Astrocyte of the cerebellum (primary cell): ENCODE data around the gene CLDN3.
"Not testable (repeated sequence)": the region's sequence is repeated elsewhere in the genome, so short reads cannot be mapped to it uniquely, and the experiment has no call there.

Source experiments
- DNase-seq: peaks from one replicate; pipeline ENCODE4 v3.0.0-alpha.2; 2011; ENCODE audit warnings: low read depth
- H3K4me3 ChIP-seq: 2 replicates; pipeline ENCODE4 v1.5.1; 2011; ENCODE audit warnings: mild to moderate bottlenecking, low read depth, low read length, moderate library complexity
- in situ Hi-C: cut with HindIII; loops from 2 replicates; pipeline ENCODE4 v1.10.0; 2017; ENCODE audit warnings: low sequenced_read_pairs
- TF ChIP-seq, protein P1 (sequence below): IDR thresholded peaks from 2 replicates; pipeline ENCODE4 v1.5.1; 2012; ENCODE audit warnings: low read length, low read depth, moderate library complexity, mild to moderate bottlenecking; ENCODE audit errors: missing control alignments

The CLDN3 gene

GRCh38 chr7:73732397-73732796, 37.7 kb downstream of the CLDN3 start:
- H3K4me3 ChIP-seq, result no peak overlapping the region
- DNase-seq, result no peak
- in situ Hi-C loops, result no loop called here
- TF ChIP-seq, protein P1, sequence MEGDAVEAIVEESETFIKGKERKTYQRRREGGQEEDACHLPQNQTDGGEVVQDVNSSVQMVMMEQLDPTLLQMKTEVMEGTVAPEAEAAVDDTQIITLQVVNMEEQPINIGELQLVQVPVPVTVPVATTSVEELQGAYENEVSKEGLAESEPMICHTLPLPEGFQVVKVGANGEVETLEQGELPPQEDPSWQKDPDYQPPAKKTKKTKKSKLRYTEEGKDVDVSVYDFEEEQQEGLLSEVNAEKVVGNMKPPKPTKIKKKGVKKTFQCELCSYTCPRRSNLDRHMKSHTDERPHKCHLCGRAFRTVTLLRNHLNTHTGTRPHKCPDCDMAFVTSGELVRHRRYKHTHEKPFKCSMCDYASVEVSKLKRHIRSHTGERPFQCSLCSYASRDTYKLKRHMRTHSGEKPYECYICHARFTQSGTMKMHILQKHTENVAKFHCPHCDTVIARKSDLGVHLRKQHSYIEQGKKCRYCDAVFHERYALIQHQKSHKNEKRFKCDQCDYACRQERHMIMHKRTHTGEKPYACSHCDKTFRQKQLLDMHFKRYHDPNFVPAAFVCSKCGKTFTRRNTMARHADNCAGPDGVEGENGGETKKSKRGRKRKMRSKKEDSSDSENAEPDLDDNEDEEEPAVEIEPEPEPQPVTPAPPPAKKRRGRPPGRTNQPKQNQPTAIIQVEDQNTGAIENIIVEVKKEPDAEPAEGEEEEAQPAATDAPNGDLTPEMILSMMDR, result no peak

DNA sequence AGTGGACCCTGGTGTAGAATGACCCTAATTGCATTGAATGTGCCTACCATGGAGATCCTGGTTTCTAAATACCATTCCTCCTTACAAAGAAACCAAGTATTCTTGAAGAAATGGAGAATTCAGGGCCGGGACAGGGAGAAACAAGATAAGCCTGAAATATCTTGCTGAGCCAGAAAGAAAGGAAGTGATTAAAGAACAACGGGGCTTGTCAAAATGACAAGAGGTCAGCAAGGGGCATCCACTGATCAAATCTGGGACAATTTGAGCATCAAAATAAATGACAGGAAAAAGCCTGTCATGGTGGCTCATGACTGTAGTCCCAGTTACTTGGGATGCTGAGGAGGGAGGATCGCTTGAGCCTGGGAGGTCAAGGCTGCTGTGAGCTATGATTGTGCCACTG, 39.6 kb downstream of the CLDN3 start:
- no peak overlapping the region for H3K4me3 ChIP-seq
- TF ChIP-seq, protein P1, result no peak
- in situ Hi-C loops, result no loop called here
- no peak for DNase-seq

GRCh38 chr7:73728551-73728950, 41.5 kb downstream of the CLDN3 start:
- TF ChIP-seq, protein P1, result no peak

DNA sequence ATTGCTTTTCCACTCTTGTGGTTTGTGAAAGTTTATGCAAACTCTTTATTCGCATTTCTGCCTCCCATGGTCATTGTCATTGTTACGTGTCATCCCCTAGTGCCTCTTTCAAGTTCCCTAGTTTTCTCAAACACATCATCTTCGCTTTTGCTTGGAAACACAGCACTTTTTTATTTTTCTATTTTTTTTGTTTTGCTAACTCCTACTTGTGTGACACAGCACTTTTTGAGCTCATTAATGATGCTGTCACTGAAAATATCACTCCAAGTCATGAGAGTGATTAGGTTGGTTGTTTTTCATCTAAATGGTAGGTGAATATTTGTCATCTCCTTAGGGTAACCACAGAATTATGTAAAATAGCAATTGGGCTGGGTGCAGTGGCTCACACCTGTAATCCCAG, 42.1 kb downstream of the CLDN3 start:
- in situ Hi-C loops, result no loop called here
- DNase-seq, result no peak
- H3K4me3 ChIP-seq, result no peak overlapping the region
- TF ChIP-seq, protein P1, result no peak

More at GRCh38 chr7:73728551-73728950, 41.5 kb downstream of the CLDN3 start:
- H3K4me3 ChIP-seq, result no peak overlapping the region
- no peak for DNase-seq
- in situ Hi-C loops, result no loop called here

GRCh38 chr7:73726083-73726466, 44.0 kb downstream of the CLDN3 start:
- in situ Hi-C loops, result no loop called here
- no peak for DNase-seq

GRCh38 chr7:73723813-73724212, 46.3 kb downstream of the CLDN3 start:
- in situ Hi-C loops, result no loop called here
- no peak overlapping the region for H3K4me3 ChIP-seq
- no peak for DNase-seq
- TF ChIP-seq, protein P1, result no peak

More at GRCh38 chr7:73726083-73726466, 44.0 kb downstream of the CLDN3 start:
- H3K4me3 ChIP-seq, result no peak overlapping the region
- TF ChIP-seq, protein P1, result no peak

- no peak overlapping the region for H3K4me3 ChIP-seq
Measured at GRCh38 chr7:73722785-73723184, 47.3 kb downstream of the CLDN3 start.

GRCh38 chr7:73722182-73722581, 47.9 kb downstream of the CLDN3 start:
- H3K4me3 ChIP-seq, DNase-seq, in situ Hi-C loops: not testable (repeated sequence)

More at GRCh38 chr7:73722785-73723184, 47.3 kb downstream of the CLDN3 start:
- TF ChIP-seq, protein P1, result no peak
- no peak for DNase-seq
- in situ Hi-C loops, result no loop called here
